HEK293T (cell line): ENCODE data around the gene TMEM131L.

ENCODE experiments used
- CTCF ChIA-PET: fragments of 350-600 bp; formaldehyde crosslinking; extraction: SDS; loops from one replicate; lab custom pipeline; 2021; ENCODE audit warnings: antibody characterized with exemption, inconsistent platforms; lab: Yijun Ruan, JAX
- POLR2A ChIA-PET: fragments of 350-600 bp; formaldehyde crosslinking; extraction: SDS; loops from one replicate; lab custom pipeline; 2020; ENCODE audit warnings: antibody characterized with exemption, inconsistent platforms; lab: Yijun Ruan, JAX
- DNase-seq: peaks from one replicate; pipeline ENCODE4 v3.0.0; 2012; ENCODE audit warnings: mixed read lengths; ENCODE audit errors: extremely low spot score
- ARNT ChIP-seq: fragments of 450-650 bp; IDR thresholded peaks from 2 replicates; pipeline ENCODE4 v1.6.1; 2017; ENCODE audit warnings: mild to moderate bottlenecking
- BHLHE40 ChIP-seq: fragments of 450-650 bp; IDR thresholded peaks from 2 replicates; pipeline ENCODE4 v1.6.1; 2016; ENCODE audit warnings: mild to moderate bottlenecking, moderate library complexity, borderline replicate concordance
- CTBP1 ChIP-seq: fragments of 450-650 bp; IDR thresholded peaks from 2 replicates; pipeline ENCODE4 v1.6.1; 2016; ENCODE audit warnings: borderline replicate concordance
- ELF4 ChIP-seq: fragments of 450-650 bp; IDR thresholded peaks from 2 replicates; pipeline ENCODE4 v1.6.1; 2017; ENCODE audit warnings: antibody characterized with exemption
- FOXA1 ChIP-seq: fragments of 450-650 bp; IDR thresholded peaks from 2 replicates; pipeline ENCODE4 v1.6.1; 2016; ENCODE audit warnings: mild to moderate bottlenecking
- FOXK2 ChIP-seq: fragments of 450-650 bp; IDR thresholded peaks from 2 replicates; pipeline ENCODE4 v1.6.1; 2016; ENCODE audit warnings: mild to moderate bottlenecking
- FOXM1 ChIP-seq: fragments of 450-650 bp; IDR thresholded peaks from 2 replicates; pipeline ENCODE4 v1.6.1; 2017; ENCODE audit warnings: mild to moderate bottlenecking, borderline replicate concordance
- HDGF ChIP-seq: fragments of 450-650 bp; IDR thresholded peaks from 2 replicates; pipeline ENCODE4 v1.6.1; 2017; ENCODE audit warnings: antibody characterized with exemption, borderline replicate concordance
- L3MBTL2 ChIP-seq: fragments of 450-650 bp; conservative IDR thresholded peaks from 2 replicates; pipeline ENCODE4 v1.6.1; 2016; ENCODE audit warnings: mild to moderate bottlenecking
- LEF1 ChIP-seq: fragments of 450-650 bp; IDR thresholded peaks from 2 replicates; pipeline ENCODE4 v1.6.1; 2017; ENCODE audit warnings: mild to moderate bottlenecking, borderline replicate concordance
- NFRKB ChIP-seq: fragments of 450-650 bp; IDR thresholded peaks from 2 replicates; pipeline ENCODE4 v1.6.1; 2016; ENCODE audit warnings: mild to moderate bottlenecking, moderate library complexity
- PKNOX1 ChIP-seq: fragments of 450-650 bp; IDR thresholded peaks from 2 replicates; pipeline ENCODE4 v1.6.1; 2016
- SP1 ChIP-seq: fragments of 450-650 bp; IDR thresholded peaks from 2 replicates; pipeline ENCODE4 v1.6.1; 2017
- SUZ12 ChIP-seq: fragments of 450-650 bp; IDR thresholded peaks from 2 replicates; pipeline ENCODE4 v1.6.1; 2016; ENCODE audit warnings: mild to moderate bottlenecking
- TARDBP ChIP-seq: fragments of 450-650 bp; IDR thresholded peaks from 2 replicates; pipeline ENCODE4 v1.6.1; 2016
- ZNF384 ChIP-seq: fragments of 450-650 bp; IDR thresholded peaks from 2 replicates; pipeline ENCODE4 v1.6.1; 2016

Gene TMEM131L

GRCh38 chr4:153512162-153512852 lies 46.1 kb downstream of the TMEM131L start:
- no peak for DNase-seq
- CTCF ChIA-PET = interaction anchor here (0.5 to 1.5 kb wide), 4 partner anchors 12 to 980 kb away, joined by 3 to 4 read pairs (median 4); no protein-coding TSS in a partner anchor
- TF ChIP-seq TARDBP = no peak
- TF ChIP-seq FOXA1 = no peak
- TF ChIP-seq ZNF384 = no peak
- TF ChIP-seq SP1 = no peak
- no peak for TF ChIP-seq HDGF
- POLR2A ChIA-PET = interaction anchor here (0.8 to 2.9 kb wide), 2 partner anchors 10 to 46 kb away, joined by 3 to 16 read pairs; partner anchors contain the start of gene TMEM131L

- CTCF ChIA-PET = interaction anchor here (0.5 to 1.5 kb wide), 4 partner anchors 11 to 981 kb away, joined by 3 to 4 read pairs (median 4); no protein-coding TSS in a partner anchor
- TF ChIP-seq TARDBP = no peak
- no peak for TF ChIP-seq BHLHE40
- no peak for TF ChIP-seq NFRKB
- TF ChIP-seq FOXK2 = no peak
- TF ChIP-seq LEF1 = no peak
- TF ChIP-seq L3MBTL2 = no peak
- no peak for TF ChIP-seq PKNOX1
- no peak for TF ChIP-seq HDGF
- TF ChIP-seq FOXA1 = no peak
- TF ChIP-seq ELF4 = no peak
- no peak for TF ChIP-seq SUZ12
- no peak for TF ChIP-seq ZNF384
- POLR2A ChIA-PET = interaction anchor here (0.8 to 2.9 kb wide), 2 partner anchors 11 to 47 kb away, joined by 3 to 16 read pairs; partner anchors contain the start of gene TMEM131L
- DNase-seq = no peak
Observed at GRCh38 chr4:153512952-153513500, 46.9 kb downstream of the TMEM131L start.

GRCh38 chr4:153513596-153513995 lies 47.4 kb downstream of the TMEM131L start:
- no peak for DNase-seq
- ChIA-PET POLR2A (interaction anchor here (2.9 kb wide), 1 partner anchor 48 kb away, joined by 16 read pairs; the partner anchor contains the start of gene TMEM131L), CTCF (interaction anchor here (1.2 to 1.5 kb wide), 2 partner anchors 10 to 27 kb away, joined by 3 to 4 read pairs; no protein-coding TSS in a partner anchor)
- no peak for TF ChIP-seq SUZ12
- TF ChIP-seq TARDBP = no peak
- TF ChIP-seq NFRKB = no peak
- TF ChIP-seq FOXA1 = no peak
- no peak for TF ChIP-seq ARNT
- no peak for TF ChIP-seq CTBP1
- no peak for TF ChIP-seq L3MBTL2
- TF ChIP-seq LEF1 = no peak
- TF ChIP-seq FOXM1 = no peak
- no peak for TF ChIP-seq SP1
- TF ChIP-seq FOXK2 = no peak
- TF ChIP-seq ZNF384 = no peak
- no peak for TF ChIP-seq ELF4
- TF ChIP-seq PKNOX1 = no peak

GRCh38 chr4:153514001-153514526 lies 47.9 kb downstream of the TMEM131L start:
- no peak for DNase-seq
- TF ChIP-seq PKNOX1 (peak; percentile 28; the same call in 1 of the 2 replicates), TARDBP (no peak), LEF1 (no peak)
- POLR2A ChIA-PET = interaction anchor here (2.9 kb wide), 1 partner anchor 48 kb away, joined by 16 read pairs; the partner anchor contains the start of gene TMEM131L
- CTCF ChIA-PET = interaction anchor here (1.2 to 1.5 kb wide), 2 partner anchors 10 to 28 kb away, joined by 3 to 4 read pairs; no protein-coding TSS in a partner anchor

GRCh38 chr4:153514688-153515426 lies 48.7 kb downstream of the TMEM131L start:
- ChIA-PET CTCF (no interaction called here), POLR2A (interaction anchor here (2.9 kb wide), 1 partner anchor 49 kb away, joined by 16 read pairs; the partner anchor contains the start of gene TMEM131L)
- TF ChIP-seq ZNF384 (no peak), BHLHE40 (no peak), TARDBP (no peak), NFRKB (no peak), HDGF (no peak), SP1 (no peak), ELF4 (no peak), ARNT (no peak), L3MBTL2 (no peak)
- no peak for DNase-seq

GRCh38 chr4:153517159-153517558 lies 51.0 kb downstream of the TMEM131L start:
- ChIA-PET POLR2A (no interaction called here), CTCF (no interaction called here)
- no peak for DNase-seq
- no peak for TF ChIP-seq FOXK2
- no peak for TF ChIP-seq HDGF
- peak; percentile 19; the same call in 1 of the 2 replicates for TF ChIP-seq PKNOX1
